SK-N-MC (cell line): Measurements from ENCODE around the gene DAB2IP.

Experiments used
- DNase-seq: peaks from one replicate; pipeline ENCODE4 v3.0.0-alpha.2; 2011; ENCODE audit warnings: low read depth, low spot score
- H3K27ac ChIP-seq: fragments of 200-600 bp; sonication (generic); 2 replicates; pipeline ENCODE4 v1.5.1; 2016; ENCODE audit warnings: mixed run types
- H3K36me3 ChIP-seq: fragments of 200-600 bp; sonication (generic); 2 replicates; pipeline ENCODE4 v1.6.1; 2017; ENCODE audit warnings: antibody characterized with exemption, low read length, mixed read lengths; ENCODE audit not compliant: insufficient read depth
- H3K4me3 ChIP-seq: fragments of 200-600 bp; sonication (generic); 2 replicates; pipeline ENCODE4 v1.5.1; 2016
- H3K9ac ChIP-seq: fragments of 200-600 bp; sonication (generic); 2 replicates; pipeline ENCODE4 v1.8.0; 2017; ENCODE audit warnings: mixed run types, mixed read lengths; ENCODE audit not compliant: insufficient read length
- H3K9me3 ChIP-seq: fragments of 200-600 bp; sonication (generic); 2 replicates; pipeline ENCODE4 v1.6.1; 2017; ENCODE audit warnings: low read depth, mild to moderate bottlenecking, antibody characterized with exemption, low read length, moderate library complexity, mixed read lengths
- EZH2 ChIP-seq: fragments of 200-600 bp; sonication (generic); IDR thresholded peaks from one replicate; pipeline ENCODE4 v1.6.1; 2017; ENCODE audit warnings: antibody characterized with exemption
- FOXP2 ChIP-seq: optimal IDR thresholded peaks from 2 replicates; pipeline ENCODE3; 2011; ENCODE audit warnings: mild to moderate bottlenecking, moderate library complexity; ENCODE audit not compliant: insufficient read depth; ENCODE audit errors: extremely low read length, control extremely low read depth
- POLR2AphosphoS5 ChIP-seq: IDR thresholded peaks from 2 replicates; pipeline ENCODE4 v1.6.1; 2012; ENCODE audit warnings: mild to moderate bottlenecking, low read depth, low read length, borderline replicate concordance

Gene DAB2IP

GRCh38 chr9:121685146-121685794 lies 33.8 kb downstream of the DAB2IP start:
- Histone ChIP-seq H3K4me3 (no peak overlapping the region), H3K9ac (no peak overlapping the region), H3K9me3 (no peaks in the 10 kb centered on the region), H3K36me3 (peaks cover 19% of the 10 kb centered on the region), H3K27ac (no peak overlapping the region)
- no peak for TF ChIP-seq POLR2AphosphoS5
- DNase-seq: no peak

DNA sequence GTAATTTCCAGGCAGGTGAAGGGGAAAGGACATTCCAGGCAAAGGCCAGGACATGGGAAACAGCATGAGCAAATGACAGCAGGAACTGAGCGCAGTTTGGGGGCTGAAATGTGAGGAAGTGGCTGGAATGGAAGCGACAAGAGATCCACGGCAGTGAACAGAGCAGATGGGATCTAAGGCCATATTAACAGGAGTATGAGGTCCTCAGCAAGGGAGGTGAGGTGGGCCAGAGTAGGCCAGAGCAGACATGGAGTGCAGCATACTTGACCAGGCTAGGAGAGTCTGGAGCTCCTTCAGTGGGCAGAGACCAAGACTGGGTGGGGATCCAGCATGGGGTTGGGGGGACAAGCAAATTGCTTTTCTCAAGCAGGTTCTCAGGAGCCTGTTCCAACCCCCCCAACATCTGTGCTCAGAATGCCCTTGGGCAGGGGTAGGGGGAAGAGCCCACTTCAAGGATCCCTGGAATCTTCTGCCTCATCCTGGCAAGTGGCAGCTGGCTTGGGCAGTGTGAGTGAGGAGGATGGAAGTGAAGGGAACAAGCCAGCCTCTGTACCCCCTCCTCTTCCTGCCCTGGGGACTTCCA lies 34.5 kb downstream of the DAB2IP start:
- Histone ChIP-seq H3K36me3 (peaks cover 16% of the 10 kb centered on the region), H3K9ac (no peak overlapping the region), H3K27ac (no peak overlapping the region), H3K9me3 (no peaks in the 10 kb centered on the region), H3K4me3 (no peak overlapping the region)
- DNase-seq: no peak
- TF ChIP-seq POLR2AphosphoS5: no peak
- TF ChIP-seq FOXP2: no peak
- no peak for TF ChIP-seq EZH2

- no peak for DNase-seq
- TF ChIP-seq POLR2AphosphoS5 (no peak), FOXP2 (no peak), EZH2 (no peak)
- H3K4me3 ChIP-seq: no peak overlapping the region
- H3K36me3 ChIP-seq: peaks cover 4% of the 10 kb centered on the region; the same call in 1 of the 2 replicates
- no peak overlapping the region for H3K27ac ChIP-seq
- H3K9me3 ChIP-seq: no peaks in the 10 kb centered on the region
- H3K9ac ChIP-seq: no peak overlapping the region
These were observed 35.6 kb downstream of the DAB2IP start for GRCh38 chr9:121686930-121687541.

DNA sequence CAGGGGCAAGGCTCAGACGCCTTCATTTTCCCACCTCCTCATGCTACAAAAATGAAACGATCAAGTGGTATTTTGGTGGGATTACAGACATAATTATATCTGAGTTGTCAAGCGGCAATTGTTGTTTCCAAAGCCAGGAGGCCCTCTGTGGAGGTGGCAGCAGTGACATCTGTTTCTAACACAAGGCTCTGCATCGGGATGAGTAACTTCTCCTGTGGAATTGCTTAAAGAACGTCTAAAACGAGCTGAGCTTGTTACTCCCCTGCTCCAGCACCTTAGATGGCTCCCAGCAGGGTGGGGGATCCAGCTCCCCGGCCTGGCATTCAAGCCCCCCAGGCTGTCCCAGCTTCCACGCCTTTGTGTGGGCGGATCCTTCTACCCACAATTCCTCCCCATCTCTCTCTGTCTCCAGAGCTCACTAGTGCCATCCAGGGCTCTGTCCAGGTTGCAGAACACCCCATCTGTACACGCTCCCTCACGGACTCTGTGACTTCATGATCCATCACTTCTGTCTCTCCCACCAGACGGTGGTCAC lies 36.8 kb downstream of the DAB2IP start:
- Histone ChIP-seq H3K9me3 (no peaks in the 10 kb centered on the region), H3K36me3 (no peaks in the 10 kb centered on the region), H3K27ac (no peak overlapping the region), H3K4me3 (no peak overlapping the region), H3K9ac (no peak overlapping the region)
- DNase-seq: no peak
- TF ChIP-seq POLR2AphosphoS5 (no peak), FOXP2 (no peak), EZH2 (no peak)

GRCh38 chr9:121688681-121689080 lies 37.2 kb downstream of the DAB2IP start:
- Histone ChIP-seq H3K36me3 (no peaks in the 10 kb centered on the region), H3K4me3 (no peak overlapping the region), H3K9me3 (no peaks in the 10 kb centered on the region), H3K9ac (no peak overlapping the region), H3K27ac (no peak overlapping the region)
- no peak for DNase-seq
- TF ChIP-seq EZH2: no peak
- no peak for TF ChIP-seq POLR2AphosphoS5
- TF ChIP-seq FOXP2: no peak

- Histone ChIP-seq H3K27ac (no peak overlapping the region), H3K9ac (no peak overlapping the region), H3K4me3 (no peak overlapping the region), H3K36me3 (no peaks in the 10 kb centered on the region), H3K9me3 (no peaks in the 10 kb centered on the region)
- no peak for TF ChIP-seq FOXP2
- no peak for TF ChIP-seq POLR2AphosphoS5
- no peak for TF ChIP-seq EZH2
- DNase-seq: no peak
These were observed 38.2 kb downstream of the DAB2IP start for GRCh38 chr9:121689461-121690157.

DNA sequence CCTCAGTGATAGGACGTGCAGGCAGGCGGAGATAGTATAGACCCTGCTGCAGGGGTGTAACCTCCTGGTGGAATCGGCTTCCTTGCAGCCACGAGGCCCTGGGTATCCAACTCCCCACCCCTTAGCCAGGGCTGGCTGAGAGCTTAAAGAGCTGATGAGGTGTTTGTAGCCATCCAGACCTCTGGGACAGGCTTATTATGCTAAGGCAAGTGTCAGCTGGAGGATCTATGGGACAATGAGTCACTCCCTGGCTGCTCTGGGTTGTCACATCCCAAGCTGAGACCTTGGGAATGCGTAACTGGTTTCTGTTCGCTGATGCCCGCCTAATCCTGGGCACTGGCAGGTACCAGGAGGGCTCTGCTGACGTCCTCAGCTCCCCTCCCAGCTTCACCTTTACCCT lies 38.9 kb downstream of the DAB2IP start:
- H3K27ac ChIP-seq: no peak overlapping the region
- H3K4me3 ChIP-seq: no peak overlapping the region
- H3K36me3 ChIP-seq: no peaks in the 10 kb centered on the region
- H3K9ac ChIP-seq: no peak overlapping the region
- TF ChIP-seq EZH2 (no peak), FOXP2 (no peak), POLR2AphosphoS5 (no peak)
- H3K9me3 ChIP-seq: no peaks in the 10 kb centered on the region
- DNase-seq: no peak

DNA sequence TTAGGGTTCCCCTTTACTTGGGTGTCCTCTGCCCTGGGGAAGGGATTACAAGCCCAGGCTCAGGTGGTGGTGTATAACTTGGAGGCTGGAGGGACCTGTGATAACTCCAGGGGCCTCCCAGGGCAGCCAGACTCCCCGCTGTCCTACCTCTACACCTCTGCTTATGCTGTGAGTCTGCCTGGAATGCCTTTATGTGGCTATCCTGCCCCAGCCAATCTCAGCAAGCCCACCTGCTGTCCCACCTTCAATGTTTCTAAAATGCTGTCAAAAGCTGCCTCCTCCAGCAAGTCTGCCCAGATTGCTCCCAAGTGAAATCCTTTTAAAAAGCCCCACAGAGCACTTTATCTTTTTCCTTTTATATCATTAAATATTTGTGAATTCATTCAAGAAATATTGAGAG lies 39.3 kb downstream of the DAB2IP start:
- DNase-seq: no peak
- H3K9ac ChIP-seq: no peak overlapping the region
- no peak for TF ChIP-seq EZH2
- TF ChIP-seq FOXP2: no peak
- no peak for TF ChIP-seq POLR2AphosphoS5
- no peaks in the 10 kb centered on the region for H3K36me3 ChIP-seq
- no peaks in the 10 kb centered on the region for H3K9me3 ChIP-seq
- no peak overlapping the region for H3K27ac ChIP-seq
- H3K4me3 ChIP-seq: no peak overlapping the region
